Heart right ventricle (tissue), 16 donors: ENCODE data around the gene KCNJ16. TPM values are rescaled to one million over a fixed set of nuclear protein-coding genes. Genes with fewer than 3 reads are reported as not detected.
A peak's percentile ranks its signal among the peaks of the same experiment; 100 is the strongest.

Source experiments
- ATAC-seq, 8 donors: fragments of 200-7000 bp; cut with Tn5 transposase; one replicate each; pipeline ENCODE4 v1.9.1; 2020; ENCODE audit warnings: mild to moderate bottlenecking in 8 of 8, moderate library complexity in 8 of 8, moderate number of reproducible peaks in 1 of 8
- DNase-seq, 2 donors: peaks; one replicate each; pipeline ENCODE4 v3.0.0-alpha.2; 2020
- H3K27ac ChIP-seq, 10 donors: fragments of 200-600 bp; sonication (generic) in 2 of 10; one replicate each; pipeline versions ENCODE4 v1.5.0 to v1.8.0; 2020 to 2022; ENCODE audit warnings: mild to moderate bottlenecking in 3 of 10
- H3K27me3 ChIP-seq, 7 donors: fragments of 200-600 bp; one replicate each; pipeline ENCODE4 v1.8.0; 2021 to 2022; ENCODE audit warnings: mild to moderate bottlenecking in 2 of 7
- H3K36me3 ChIP-seq, 9 donors: fragments of 200-600 bp; sonication (generic) in 1 of 9; one replicate each; pipeline versions ENCODE4 v1.5.0 to v1.8.0; 2020 to 2022; ENCODE audit warnings: mild to moderate bottlenecking in 2 of 9
- H3K4me1 ChIP-seq, 9 donors: fragments of 200-600 bp; sonication (generic) in 1 of 9; one replicate each; pipeline versions ENCODE4 v1.5.0 to v1.8.0; 2020 to 2022; ENCODE audit warnings: mild to moderate bottlenecking in 4 of 9
- H3K4me3 ChIP-seq, 10 donors: fragments of 200-600 bp; sonication (generic) in 2 of 10; one replicate each; pipeline versions ENCODE4 v1.5.0 to v1.8.0; 2020 to 2022; ENCODE audit warnings: mild to moderate bottlenecking in 7 of 10, moderate library complexity in 2 of 10
- H3K9me3 ChIP-seq, 11 donors: fragments of 200-600 bp in 10 of 11; sonication (generic) in 2 of 11; one replicate each; pipeline versions ENCODE4 v1.5.0 to v1.8.0; 2013 to 2022; ENCODE audit warnings: mild to moderate bottlenecking in 2 of 11, control low read depth in 1 of 11, moderate library complexity in 1 of 11
- WGBS, 2 donors: extraction: QIAGEN DNeasy Blood & Tissue Kit; methylation state at CpG; one replicate each; pipeline ENCODE4 v1.1.7; 2013; ENCODE audit warnings: inconsistent platforms in 1 of 2; 5-methylcytosine and 5-hydroxymethylcytosine counted together
- intact Hi-C, 10 donors: fragments of 100-400 bp; cut with DNase I; formaldehyde crosslinking; loops; one replicate each; pipeline versions ENCODE4 v1.11.1 to v1.14.2; 2022
- polyA plus RNA-seq, 2 donors: library from polyadenylated mRNA; stranded (reverse); fragments of 200-250 nt; gene quantifications; one replicate each; pipeline ENCODE4 v1.2.3, GENCODE V29; 2013
- total RNA-seq, 10 donors: library from RNA; stranded (reverse); fragmentation: NEBNext Ultra II Directional in 3 of 10; extraction: Animal tissue kit (Norgen Biotek cat#: 25700) in 3 of 10; gene quantifications; one replicate each; pipeline versions ENCODE4 v1.2.1 to v1.2.4, GENCODE V29; 2021 to 2023
- TF ChIP-seq, protein P1 (sequence below), 9 donors: fragments of 200-600 bp; sonication (generic) in 2 of 9; IDR thresholded peaks; one replicate each; pipeline versions ENCODE4 v1.5.0 to v1.8.0; 2021 to 2022; ENCODE audit warnings: antibody characterized with exemption in 9 of 9, mild to moderate bottlenecking in 5 of 9, moderate library complexity in 1 of 9
- donor health status: Arrhythmogenic right ventricular cardiomyopathy.
- donor health status: ischemic (EF 13 %, LVEDD 7.1; RV severe dilation, severe dysfunction).
- donor health status: healthy with polysubstance abuse.
- donor health status: DM: no; HTN: yes; CAD: no.
- donor health status: DM: no; HTN: no; CAD: no.
- donor health status: ischemic (EF 25% LVEDD 6.9; RV normal size, moderate dysfunction).
- donor health status: ischemic (EF 25% LVEDD 5.7; RV mildly dilated, moderate dysfunction).
- donor health status: healthy.
- donor health status: DM: yes; HTN: yes; CAD: no.
- donor health status: Ischemic cardiomyopathy.
- donor health status: ischemic (EF 35%, LVEDD 5.7; RV mildly dilated, moderate dysfunction).
- donor health status: nonischemic (EF 11% LVEDD 7.7; RV severe dilation, severe dysfunction).
- donor health status: DM: yes; HTN: yes; CAD: no.
- donor health status: PGD.
- donor health status: ischemic (EF 29% LVEDD 5.4; RV normal size, mild dysfunction).
- donor health status: nonischemic (EF 23%, LVEDD 6.1; RV moderate dilation, normal function).

KCNJ16 gene
- total and polyA plus RNA-seq, 12 donors, result 0.09 to 0.24 (median 0.14) TPM; not detected in 8

DNA sequence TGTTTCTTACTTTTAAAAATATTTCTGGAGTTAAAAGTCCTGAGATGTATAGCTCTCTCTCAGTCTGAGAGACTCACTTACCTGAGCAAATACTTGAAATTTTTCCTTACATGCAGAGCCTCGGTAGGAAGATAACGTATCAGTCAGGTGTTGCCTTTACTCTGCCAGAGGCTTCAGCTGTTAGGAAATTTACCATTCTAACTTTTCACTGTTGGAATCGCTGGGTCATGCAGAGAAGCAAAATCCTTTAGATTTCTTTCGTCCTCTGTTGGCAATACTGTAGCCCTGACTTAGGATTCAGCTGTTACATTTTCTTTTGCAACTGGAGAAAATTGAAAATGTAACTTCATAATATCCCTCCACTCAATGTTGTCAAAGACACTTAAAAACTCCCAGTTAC, 20.0 kb upstream of the KCNJ16 start:
- ATAC-seq (no peak), DNase-seq (no peak)
- Histone ChIP-seq H3K4me1 (peaks cover 0 to 22% (median 10%) of the 10 kb centered on the region in 9 donors), H3K27ac (no peak overlapping the region), H3K9me3 (no peaks in the 10 kb centered on the region), H3K27me3 (no peaks in the 10 kb centered on the region), H3K36me3 (no peaks in the 10 kb centered on the region), H3K4me3 (no peak overlapping the region)
- TF ChIP-seq, protein P1, sequence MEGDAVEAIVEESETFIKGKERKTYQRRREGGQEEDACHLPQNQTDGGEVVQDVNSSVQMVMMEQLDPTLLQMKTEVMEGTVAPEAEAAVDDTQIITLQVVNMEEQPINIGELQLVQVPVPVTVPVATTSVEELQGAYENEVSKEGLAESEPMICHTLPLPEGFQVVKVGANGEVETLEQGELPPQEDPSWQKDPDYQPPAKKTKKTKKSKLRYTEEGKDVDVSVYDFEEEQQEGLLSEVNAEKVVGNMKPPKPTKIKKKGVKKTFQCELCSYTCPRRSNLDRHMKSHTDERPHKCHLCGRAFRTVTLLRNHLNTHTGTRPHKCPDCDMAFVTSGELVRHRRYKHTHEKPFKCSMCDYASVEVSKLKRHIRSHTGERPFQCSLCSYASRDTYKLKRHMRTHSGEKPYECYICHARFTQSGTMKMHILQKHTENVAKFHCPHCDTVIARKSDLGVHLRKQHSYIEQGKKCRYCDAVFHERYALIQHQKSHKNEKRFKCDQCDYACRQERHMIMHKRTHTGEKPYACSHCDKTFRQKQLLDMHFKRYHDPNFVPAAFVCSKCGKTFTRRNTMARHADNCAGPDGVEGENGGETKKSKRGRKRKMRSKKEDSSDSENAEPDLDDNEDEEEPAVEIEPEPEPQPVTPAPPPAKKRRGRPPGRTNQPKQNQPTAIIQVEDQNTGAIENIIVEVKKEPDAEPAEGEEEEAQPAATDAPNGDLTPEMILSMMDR (IDR thresholded peaks at IDR 0.05), result no peak
- intact Hi-C loops, result no loop called here
- WGBS, 2 donors, result 74 to 79% methylated on average over 4 of the region's 4 CpGs

DNA sequence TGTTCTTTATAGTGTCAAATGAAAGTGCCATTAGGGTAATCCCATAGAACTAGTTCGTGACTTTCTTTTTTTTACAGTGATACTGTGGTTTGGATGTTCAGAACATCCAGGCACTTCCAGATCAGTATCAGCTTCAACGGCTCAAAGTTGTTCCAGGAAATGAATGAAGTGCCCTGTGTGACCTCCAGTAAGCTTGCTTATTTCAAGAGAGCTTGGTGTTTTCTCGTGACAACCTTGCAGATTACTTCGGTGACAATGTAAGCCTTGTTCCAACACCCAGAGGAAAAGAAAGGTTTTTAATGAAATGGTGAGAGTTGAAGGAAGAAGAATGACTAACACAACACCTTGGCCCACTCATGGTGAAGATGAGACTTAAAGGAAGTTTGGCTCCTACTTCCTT, 16.0 kb upstream of the KCNJ16 start:
- no peak overlapping the region for H3K27ac ChIP-seq
- no peaks in the 10 kb centered on the region for H3K9me3 ChIP-seq
- WGBS, 2 donors, result 53 to 64% methylated on average over 4 of the region's 4 CpGs
- intact Hi-C loops, result no loop called here
- DNase-seq (no peak), ATAC-seq (no peak)
- no peaks in the 10 kb centered on the region for H3K36me3 ChIP-seq
- peaks cover 0 to 14% (median 10%) of the 10 kb centered on the region in 9 donors for H3K4me1 ChIP-seq
- TF ChIP-seq, protein P1 (IDR thresholded peaks at IDR 0.05), result no peak
- no peaks in the 10 kb centered on the region for H3K27me3 ChIP-seq
- H3K4me3 ChIP-seq, result no peak overlapping the region

DNA sequence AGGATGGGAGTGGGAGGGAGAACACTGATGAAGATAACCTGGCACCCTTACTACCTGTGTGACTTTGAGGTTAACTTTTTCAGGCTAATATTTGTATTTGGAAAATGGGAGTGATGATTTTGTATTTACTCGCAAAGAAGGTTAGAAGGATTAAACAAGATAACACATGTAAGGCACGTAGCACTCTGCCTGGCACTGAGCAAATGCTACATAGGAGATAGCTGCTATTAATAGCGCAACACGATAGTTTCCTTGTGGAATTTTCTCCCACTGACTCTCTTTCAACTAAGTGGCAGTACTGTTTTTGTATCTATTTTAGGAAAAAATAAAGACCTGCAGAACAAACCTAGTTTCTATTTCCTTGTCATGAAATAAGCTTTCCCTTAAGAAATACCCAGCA, 15.4 kb upstream of the KCNJ16 start:
- Histone ChIP-seq H3K27me3 (no peaks in the 10 kb centered on the region), H3K9me3 (no peaks in the 10 kb centered on the region), H3K27ac (no peak overlapping the region), H3K4me1 (peaks cover 0 to 14% (median 10%) of the 10 kb centered on the region in 9 donors), H3K4me3 (no peak overlapping the region), H3K36me3 (no peaks in the 10 kb centered on the region)
- TF ChIP-seq, protein P1 (IDR thresholded peaks at IDR 0.05), result no peak
- WGBS, 2 donors, result 44 to 53% methylated on average over 4 of the region's 4 CpGs
- intact Hi-C loops, result no loop called here
- DNase-seq, result no peak
- ATAC-seq, result peak in 2 of 8 donors; percentile 51 to 56

DNA sequence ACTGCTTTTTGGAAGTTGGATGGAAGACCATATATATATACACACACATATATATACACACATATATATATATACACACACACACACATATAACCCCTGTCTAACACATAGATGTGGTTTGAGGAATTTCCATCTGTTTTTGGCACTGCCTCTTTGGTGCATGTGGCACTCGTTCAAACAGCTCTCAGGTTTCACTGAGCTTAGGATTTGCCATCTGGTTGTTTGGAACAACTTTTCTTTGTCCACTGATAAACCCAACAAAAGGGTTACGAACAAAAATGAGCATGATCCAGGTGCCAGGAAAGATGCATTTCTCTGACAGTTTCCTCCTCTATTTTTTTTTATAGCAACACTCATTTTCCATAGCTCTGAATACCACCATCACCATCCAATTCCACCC, 14.6 kb upstream of the KCNJ16 start:
- TF ChIP-seq, protein P1 (IDR thresholded peaks at IDR 0.05), result no peak
- no peak overlapping the region for H3K4me3 ChIP-seq
- no peaks in the 10 kb centered on the region for H3K9me3 ChIP-seq
- no peak for DNase-seq
- no peaks in the 10 kb centered on the region for H3K36me3 ChIP-seq
- H3K27ac ChIP-seq, result no peak overlapping the region
- H3K4me1 ChIP-seq, result peaks cover 0 to 14% (median 10%) of the 10 kb centered on the region in 9 donors
- 33 to 37% methylated on average over 2 of the region's 2 CpGs for WGBS, 2 donors
- intact Hi-C loops, result no loop called here
- no peak for ATAC-seq
- H3K27me3 ChIP-seq, result no peaks in the 10 kb centered on the region
